ENCODE measurements around the gene DNAJC17.

Gene DNAJC17, protein sequence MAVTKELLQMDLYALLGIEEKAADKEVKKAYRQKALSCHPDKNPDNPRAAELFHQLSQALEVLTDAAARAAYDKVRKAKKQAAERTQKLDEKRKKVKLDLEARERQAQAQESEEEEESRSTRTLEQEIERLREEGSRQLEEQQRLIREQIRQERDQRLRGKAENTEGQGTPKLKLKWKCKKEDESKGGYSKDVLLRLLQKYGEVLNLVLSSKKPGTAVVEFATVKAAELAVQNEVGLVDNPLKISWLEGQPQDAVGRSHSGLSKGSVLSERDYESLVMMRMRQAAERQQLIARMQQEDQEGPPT

DNA sequence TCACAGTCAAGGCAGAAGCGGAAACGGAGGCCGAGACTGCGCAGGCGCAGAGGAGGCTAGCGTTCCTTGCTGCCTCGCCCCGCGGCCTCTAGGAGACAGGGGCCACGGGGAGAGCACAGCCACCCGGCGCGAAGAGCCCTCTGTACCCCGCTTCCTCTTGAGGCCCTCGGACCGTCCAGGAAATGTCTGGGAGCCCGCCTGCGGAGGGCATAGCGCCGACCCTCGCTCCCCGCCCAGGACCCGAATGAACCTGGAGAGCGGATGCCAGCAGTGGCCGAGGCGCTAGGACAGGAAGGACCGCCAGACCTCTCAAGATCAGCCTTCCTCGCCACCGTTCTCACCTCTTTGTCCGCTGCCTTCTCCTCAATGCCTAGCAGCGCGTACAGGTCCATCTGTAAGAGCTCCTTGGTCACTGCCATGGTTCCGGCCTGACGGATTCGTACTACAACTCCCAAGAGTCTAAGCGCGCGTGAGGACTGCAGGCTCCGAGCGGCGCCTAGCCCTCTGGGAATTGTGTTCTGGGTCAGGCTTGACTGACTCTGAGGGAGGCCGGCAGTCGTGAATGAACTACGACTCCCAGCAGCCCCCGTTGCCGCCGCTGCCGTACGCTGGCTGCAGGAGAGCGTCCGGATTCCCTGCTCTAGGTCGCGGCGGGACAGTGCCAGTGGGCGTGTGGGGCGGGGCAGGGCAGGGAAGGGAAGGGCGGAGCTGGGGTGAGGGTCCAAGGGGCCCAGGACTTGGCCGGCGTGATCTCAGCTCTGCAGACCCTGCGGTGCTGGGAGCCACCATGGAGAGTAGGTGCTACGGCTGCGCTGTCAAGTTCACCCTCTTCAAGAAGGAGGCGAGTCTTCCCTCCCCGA is at the start of gene DNAJC17, which contains the start of gene ZFYVE19:
Gene DNAJC17, minus strand, starts transcription at position 446 of the 860 bp plus-strand sequence. Its CDS starts 27 bp downstream, at position 419.
Gene ZFYVE19, plus strand, starts transcription at position 62 of the 860 bp plus-strand sequence. Its CDS starts 501 bp downstream, at position 563.
- H3K4me3 ChIP-seq (ENCODE audit: low read depth, low read length), result peak within 1 kb of the TSS; percentile 63
- TF ChIP-seq, protein P1, sequence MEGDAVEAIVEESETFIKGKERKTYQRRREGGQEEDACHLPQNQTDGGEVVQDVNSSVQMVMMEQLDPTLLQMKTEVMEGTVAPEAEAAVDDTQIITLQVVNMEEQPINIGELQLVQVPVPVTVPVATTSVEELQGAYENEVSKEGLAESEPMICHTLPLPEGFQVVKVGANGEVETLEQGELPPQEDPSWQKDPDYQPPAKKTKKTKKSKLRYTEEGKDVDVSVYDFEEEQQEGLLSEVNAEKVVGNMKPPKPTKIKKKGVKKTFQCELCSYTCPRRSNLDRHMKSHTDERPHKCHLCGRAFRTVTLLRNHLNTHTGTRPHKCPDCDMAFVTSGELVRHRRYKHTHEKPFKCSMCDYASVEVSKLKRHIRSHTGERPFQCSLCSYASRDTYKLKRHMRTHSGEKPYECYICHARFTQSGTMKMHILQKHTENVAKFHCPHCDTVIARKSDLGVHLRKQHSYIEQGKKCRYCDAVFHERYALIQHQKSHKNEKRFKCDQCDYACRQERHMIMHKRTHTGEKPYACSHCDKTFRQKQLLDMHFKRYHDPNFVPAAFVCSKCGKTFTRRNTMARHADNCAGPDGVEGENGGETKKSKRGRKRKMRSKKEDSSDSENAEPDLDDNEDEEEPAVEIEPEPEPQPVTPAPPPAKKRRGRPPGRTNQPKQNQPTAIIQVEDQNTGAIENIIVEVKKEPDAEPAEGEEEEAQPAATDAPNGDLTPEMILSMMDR (IDR thresholded peaks at IDR 0.05; ENCODE audit: insufficient read depth, low read depth, low read length, missing control alignments), result no peak
- DNase-seq (ENCODE audit: low read depth), result peak; percentile 99

DNA sequence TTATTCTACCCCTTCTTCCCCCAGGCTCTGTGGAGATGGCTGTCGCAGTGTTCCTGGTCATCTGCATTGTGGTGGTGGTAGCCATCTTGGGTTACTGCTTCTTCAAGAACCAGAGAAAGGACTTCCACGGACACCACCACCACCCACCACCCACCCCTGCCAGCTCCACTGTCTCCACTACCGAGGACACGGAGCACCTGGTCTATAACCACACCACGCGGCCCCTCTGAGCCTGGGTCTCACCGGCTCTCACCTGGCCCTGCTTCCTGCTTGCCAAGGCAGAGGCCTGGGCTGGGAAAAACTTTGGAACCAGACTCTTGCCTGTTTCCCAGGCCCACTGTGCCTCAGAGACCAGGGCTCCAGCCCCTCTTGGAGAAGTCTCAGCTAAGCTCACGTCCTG is 49.5 kb upstream of the DNAJC17 start:
- no peak overlapping the region for H3K4me3 ChIP-seq (ENCODE audit: low read depth, low read length)
- no peak for DNase-seq (ENCODE audit: low read depth)
- TF ChIP-seq, protein P1 (IDR thresholded peaks at IDR 0.05; ENCODE audit: insufficient read depth, low read depth, low read length, missing control alignments), result no peak

DNA sequence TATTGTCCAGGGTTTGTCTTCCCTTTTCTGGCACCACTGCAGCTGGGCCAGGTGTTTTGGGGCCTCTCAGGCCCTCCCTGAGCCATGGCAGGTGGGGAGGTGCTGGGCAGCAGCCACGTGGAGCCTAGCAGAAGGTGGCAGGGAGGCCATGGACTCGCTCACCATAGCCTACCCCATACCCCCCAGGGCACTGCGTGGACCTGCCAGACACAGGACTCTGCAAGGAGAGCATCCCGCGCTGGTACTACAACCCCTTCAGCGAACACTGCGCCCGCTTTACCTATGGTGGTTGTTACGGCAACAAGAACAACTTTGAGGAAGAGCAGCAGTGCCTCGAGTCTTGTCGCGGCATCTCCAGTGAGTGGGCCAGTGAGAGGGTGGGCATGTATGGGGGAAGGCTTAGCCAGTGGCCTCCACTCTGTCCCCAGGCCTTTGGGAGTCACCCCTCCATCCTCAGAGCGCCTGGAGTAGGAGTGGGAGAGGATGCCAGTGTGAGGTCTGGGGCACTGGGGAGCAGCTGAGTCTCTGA is 48.5 kb upstream of the DNAJC17 start:
- no peak for DNase-seq (ENCODE audit: low read depth)
- no peak overlapping the region for H3K4me3 ChIP-seq (ENCODE audit: low read depth, low read length)
- TF ChIP-seq, protein P1 (IDR thresholded peaks at IDR 0.05; ENCODE audit: insufficient read depth, low read depth, low read length, missing control alignments), result no peak

DNA sequence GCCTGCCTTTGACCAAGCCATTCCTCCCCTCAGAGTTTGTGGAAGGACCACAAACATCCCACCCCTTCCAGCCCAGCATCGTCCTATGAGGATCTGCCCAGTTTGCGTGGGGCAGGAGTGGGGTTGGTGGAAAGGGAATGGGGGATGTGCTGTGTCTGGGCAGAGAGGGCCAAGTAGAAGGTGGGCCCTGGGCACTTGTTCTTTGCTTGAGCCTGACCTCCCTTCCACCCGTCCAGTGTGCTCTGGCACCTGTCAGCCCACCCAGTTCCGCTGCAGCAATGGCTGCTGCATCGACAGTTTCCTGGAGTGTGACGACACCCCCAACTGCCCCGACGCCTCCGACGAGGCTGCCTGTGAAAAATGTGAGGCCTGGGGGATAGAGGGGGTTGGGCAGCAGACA is 46.9 kb upstream of the DNAJC17 start:
- TF ChIP-seq, protein P1 (IDR thresholded peaks at IDR 0.05; ENCODE audit: insufficient read depth, low read depth, low read length, missing control alignments), result no peak
- DNase-seq (ENCODE audit: low read depth), result no peak
- no peak overlapping the region for H3K4me3 ChIP-seq (ENCODE audit: low read depth, low read length)

DNA sequence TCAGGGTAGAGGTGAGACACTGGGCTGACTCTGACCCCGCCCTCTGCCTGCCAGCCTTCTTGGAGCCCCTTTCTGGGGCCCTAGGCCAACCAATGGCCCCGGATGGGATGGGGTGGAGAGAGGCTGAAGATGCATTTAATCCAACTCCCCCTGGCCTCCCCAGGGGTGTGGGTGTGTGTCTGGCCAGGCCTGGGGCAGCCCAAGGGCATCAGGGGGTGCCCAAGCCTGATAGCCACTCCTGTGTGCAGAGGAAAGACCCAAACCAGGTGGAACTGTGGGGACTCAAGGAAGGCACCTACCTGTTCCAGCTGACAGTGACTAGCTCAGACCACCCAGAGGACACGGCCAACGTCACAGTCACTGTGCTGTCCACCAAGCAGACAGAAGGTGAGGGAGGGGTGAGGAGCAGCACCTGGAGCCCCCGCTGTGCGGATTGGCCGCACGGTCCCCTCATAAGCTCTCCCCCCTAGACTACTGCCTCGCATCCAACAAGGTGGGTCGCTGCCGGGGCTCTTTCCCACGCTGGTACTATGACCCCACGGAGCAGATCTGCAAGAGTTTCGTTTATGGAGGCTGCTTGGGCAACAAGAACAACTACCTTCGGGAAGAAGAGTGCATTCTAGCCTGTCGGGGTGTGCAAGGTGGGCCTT is 46.1 kb upstream of the DNAJC17 start:
- TF ChIP-seq, protein P1 (IDR thresholded peaks at IDR 0.05; ENCODE audit: insufficient read depth, low read depth, low read length, missing control alignments), result no peak
- DNase-seq (ENCODE audit: low read depth), result no peak

DNA sequence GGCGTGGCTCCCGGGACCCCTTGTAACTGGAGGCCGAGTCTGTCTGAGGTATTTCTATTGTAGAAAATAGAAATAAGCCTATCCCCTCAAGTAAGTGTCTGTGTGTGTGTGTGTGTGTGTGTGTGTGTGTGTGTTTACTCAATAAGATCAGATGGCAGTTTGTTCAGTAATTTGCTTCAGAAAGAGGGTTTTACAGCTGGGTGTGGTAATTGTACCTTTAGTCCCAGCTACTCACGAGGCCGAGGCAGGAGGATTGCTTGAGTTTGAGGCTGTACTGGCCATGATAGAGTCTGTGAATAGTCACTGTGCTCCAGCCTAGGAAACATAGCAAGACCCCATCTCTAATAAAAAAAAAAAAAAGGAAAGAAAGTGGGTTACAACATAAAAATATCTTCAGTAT is 45.3 kb upstream of the DNAJC17 start:
- H3K4me3 ChIP-seq (ENCODE audit: low read depth, low read length), result no peak overlapping the region
- no peak for DNase-seq (ENCODE audit: low read depth)
- TF ChIP-seq, protein P1 (IDR thresholded peaks at IDR 0.05; ENCODE audit: insufficient read depth, low read depth, low read length, missing control alignments), result no peak

More for the DNA sequence above, 46.1 kb upstream of the DNAJC17 start:
- no peak overlapping the region for H3K4me3 ChIP-seq (ENCODE audit: low read depth, low read length)

All from GM12865 (cell line).